Endothelial cell of umbilical vein (primary cell): ENCODE measurements around the gene SMPD1. TPM values are rescaled to one million over a fixed set of nuclear protein-coding genes. Genes with fewer than 3 reads are reported as not detected.

Source experiments
- BruUV-seq: library from RNA; stranded (reverse); fragments of 400-500 nt; replicated peaks from 2 replicates; lab custom pipeline; 2021; lab: Mats Ljungman, UMichigan
- CTCF ChIA-PET: fragments of 300-600, 350-600 bp; sonication (Branson Sonifier 250); formaldehyde crosslinking; loops from one replicate; lab custom pipeline; 2021; ENCODE audit warnings: antibody characterized with exemption, inconsistent platforms; lab: Charles Lee
- POLR2A ChIA-PET: fragments of 300-600, 350-600 bp; sonication (Branson Sonifier 250); formaldehyde crosslinking; loops from one replicate; lab custom pipeline; 2021; ENCODE audit warnings: antibody characterized with exemption, inconsistent platforms; lab: Charles Lee
- DNase-seq: peaks from one replicate; pipeline ENCODE4 v3.0.0-alpha.2; 2011; ENCODE audit warnings: low read depth, low spot score
- FAIRE-seq: peaks from 2 replicates; lab custom pipeline; 2011; peaks lifted over from hg19 to GRCh38; lab: Jason Lieb, UNC
- H2AFZ ChIP-seq: 2 replicates; pipeline ENCODE4 v1.6.0; 2012; ENCODE audit warnings: low read depth, low read length, control low read depth, inconsistent platforms
- H3K27ac ChIP-seq: 2 replicates; pipeline ENCODE4 v1.5.1; 2011; ENCODE audit warnings: low read depth, mild to moderate bottlenecking, control low read depth, low read length, moderate library complexity; ENCODE audit not compliant: insufficient read depth
- H3K27me3 ChIP-seq, 2 experiments: 2 replicates each; pipeline versions ENCODE4 v1.6.0 to v1.6.1; 2011; ENCODE audit warnings: low read length in 2 of 2, mixed read lengths in 1 of 2; ENCODE audit not compliant: control insufficient read depth in 2 of 2, insufficient read depth in 2 of 2
- H3K36me3 ChIP-seq, 2 experiments: 2 replicates in 1 of 2; 3 replicates in 1 of 2; pipeline ENCODE4 v1.5.1; 2011; ENCODE audit warnings: low read length in 2 of 2, mild to moderate bottlenecking in 1 of 2, moderate library complexity in 1 of 2; ENCODE audit not compliant: control insufficient read depth in 2 of 2, insufficient read depth in 2 of 2; ENCODE audit errors: extremely low read depth in 1 of 2
- H3K4me1 ChIP-seq: 3 replicates; pipeline ENCODE4 v1.5.1; 2011; ENCODE audit warnings: mild to moderate bottlenecking, low read length; ENCODE audit not compliant: control insufficient read depth, insufficient read depth; ENCODE audit errors: extremely low read depth
- H3K4me2 ChIP-seq: 2 replicates; pipeline ENCODE4 v1.6.1; 2011; ENCODE audit warnings: low read length, control low read depth, mixed read lengths; ENCODE audit not compliant: insufficient read depth
- H3K4me3 ChIP-seq, 3 experiments: fragments of 200-600 bp in 1 of 3; sonication (generic), shearing (Covaris generic) in 1 of 3; replicated peaks in 1 of 3; 2 replicates each; pipeline ENCODE4 v1.5.1; 2011 to 2016; ENCODE audit warnings: control low read depth in 3 of 3, low read length in 3 of 3, mild to moderate bottlenecking in 2 of 3, inconsistent platforms in 1 of 3, low read depth in 1 of 3, moderate library complexity in 1 of 3; ENCODE audit not compliant: insufficient read depth in 1 of 3
- H3K79me2 ChIP-seq: 2 replicates; pipeline ENCODE4 v1.6.0; 2012; ENCODE audit warnings: low read length, inconsistent platforms; ENCODE audit not compliant: control insufficient read depth, insufficient read depth
- H3K9ac ChIP-seq: replicated peaks from 2 replicates; pipeline ENCODE3; 2011; ENCODE audit warnings: low read length, control low read depth; ENCODE audit not compliant: insufficient read depth; ENCODE audit errors: extremely low read depth
- H3K9me1 ChIP-seq: replicated peaks from 3 replicates; pipeline ENCODE4 v1.6.0; 2011; ENCODE audit warnings: mild to moderate bottlenecking, low read length; ENCODE audit not compliant: control insufficient read depth, insufficient read depth; ENCODE audit errors: extremely low read depth
- H3K9me3 ChIP-seq: replicated peaks from 2 replicates; pipeline ENCODE4 v1.5.1; 2012; ENCODE audit warnings: low read length, inconsistent platforms; ENCODE audit not compliant: control insufficient read depth, insufficient read depth
- H4K20me1 ChIP-seq: replicated peaks from 2 replicates; pipeline ENCODE3; 2011; ENCODE audit warnings: mild to moderate bottlenecking, low read length; ENCODE audit not compliant: control insufficient read depth, insufficient read depth; ENCODE audit errors: extremely low read depth
- EZH2 ChIP-seq: IDR thresholded peaks from 2 replicates; pipeline ENCODE4 v1.6.1; 2012; ENCODE audit warnings: borderline replicate concordance, low read depth, mild to moderate bottlenecking, moderate library complexity, low read length, inconsistent platforms; ENCODE audit not compliant: severe bottlenecking
- FOS ChIP-seq: IDR thresholded peaks from 2 replicates; pipeline ENCODE4 v1.6.1; 2011; ENCODE audit warnings: mild to moderate bottlenecking, low read length, moderate library complexity, borderline replicate concordance; ENCODE audit not compliant: insufficient read depth
- GATA2 ChIP-seq: IDR thresholded peaks from 2 replicates; pipeline ENCODE4 v1.7.0; 2011; ENCODE audit warnings: low read depth, mild to moderate bottlenecking, moderate library complexity, mixed read lengths, low read length; ENCODE audit not compliant: insufficient read length, insufficient read depth
- JUN ChIP-seq: IDR thresholded peaks from 2 replicates; pipeline ENCODE4 v1.6.1; 2011; ENCODE audit warnings: borderline replicate concordance, low read depth; ENCODE audit not compliant: insufficient read length, insufficient read depth
- MYC ChIP-seq: IDR thresholded peaks from one replicate; pipeline ENCODE4 v1.6.1; 2011; ENCODE audit warnings: mild to moderate bottlenecking, low read depth, low read length
- POLR2A ChIP-seq: IDR thresholded peaks from 2 replicates; pipeline ENCODE4 v1.6.1; 2012; ENCODE audit warnings: low read depth, mild to moderate bottlenecking, control low read depth, low read length
- POLR2AphosphoS5 ChIP-seq: IDR thresholded peaks from 2 replicates; pipeline ENCODE4 v1.6.1; 2012; ENCODE audit warnings: low read depth, mild to moderate bottlenecking, control low read depth, low read length, moderate library complexity; ENCODE audit not compliant: insufficient read depth
- dilution Hi-C: fragments of 300-500 bp; cut with MboI; formaldehyde crosslinking; loops from one replicate; pipeline ENCODE4 v1.15.0; 2019; ENCODE audit warnings: low sequenced_read_pairs; ENCODE audit not compliant: extremely low pct_ligation_motif_present
- intact Hi-C: fragments of 100-400 bp; cut with micrococcal nuclease; formaldehyde crosslinking; loops from one replicate; pipeline ENCODE4 v1.10.0; 2022
- polyA plus RNA-seq, 4 experiments: library from polyadenylated mRNA; depleted of rRNA in 3 of 4; stranded (reverse) in 3 of 4; unstranded in 1 of 4; fragments of >200 nt; gene quantifications; 2 replicates each; pipeline versions ENCODE4 v1.2.1 to v1.2.3, GENCODE V29; 2011 to 2012; ENCODE audit warnings: missing spikeins in 1 of 4
- total RNA-seq: library from RNA; stranded (reverse); gene quantifications from 2 replicates; pipeline ENCODE4 v1.2.3, GENCODE V29; 2021
- TF ChIP-seq, protein P1 (sequence below), 2 donors: IDR thresholded peaks; 1 replicate in 1 of 2; 2 replicates in 1 of 2; pipeline ENCODE4 v1.5.1; 2011; ENCODE audit warnings: low read length in 2 of 2, mild to moderate bottlenecking in 2 of 2, moderate library complexity in 2 of 2, control low read depth in 1 of 2, inconsistent platforms in 1 of 2, low read depth in 1 of 2; ENCODE audit not compliant: insufficient read depth in 1 of 2; ENCODE audit errors: extremely low read depth in 1 of 2
- TF ChIP-seq, protein P2 (sequence below): IDR thresholded peaks from 2 replicates; pipeline ENCODE4 v1.6.1; 2011; ENCODE audit not compliant: insufficient read depth, insufficient read length

SMPD1 gene
- total and polyA plus RNA-seq, 2 donors (not counting 3 experiments of a cell fraction or from before 2014, with no cell fraction given) = 58.9 to 93.6 TPM

DNA sequence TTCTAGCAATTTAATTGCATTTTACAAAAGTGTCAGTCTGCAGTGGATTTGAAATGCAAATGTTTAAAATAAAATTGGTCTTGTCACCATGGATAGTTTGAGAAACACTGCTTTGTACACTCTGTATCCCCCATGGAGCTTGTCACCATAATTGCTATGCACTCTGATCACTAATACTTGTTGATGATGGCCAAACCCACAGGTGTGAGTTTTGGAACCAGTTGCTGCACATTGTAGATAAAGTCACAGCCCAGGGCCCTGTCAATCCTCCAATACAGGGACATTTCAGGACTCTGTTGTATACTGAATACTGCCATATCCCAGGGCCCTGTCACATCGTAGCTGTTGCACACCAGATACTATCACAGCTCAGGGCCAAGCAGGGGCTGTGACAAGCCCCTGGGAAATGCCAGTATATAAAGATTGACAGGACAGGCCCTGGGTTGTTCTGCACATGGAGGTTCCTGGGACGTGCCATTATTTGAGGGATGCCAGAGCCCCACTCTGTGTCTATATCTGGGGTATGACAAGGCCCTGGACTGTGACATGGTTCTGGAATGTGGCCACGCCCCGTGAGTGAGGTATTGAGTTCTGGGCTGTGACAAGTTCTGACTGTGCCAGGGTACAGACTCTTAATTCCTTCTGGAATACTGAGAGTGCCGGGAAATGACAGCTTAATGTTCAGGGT is 27.9 kb upstream of the SMPD1 start:
- Histone ChIP-seq H3K27ac (no peak overlapping the region), H3K4me3 (no peak overlapping the region), H4K20me1 (no peaks in the 10 kb centered on the region), H3K4me2 (no peak overlapping the region), H3K79me2 (no peaks in the 10 kb centered on the region), H3K36me3 (no peaks in the 10 kb centered on the region), H3K4me1 (no peaks in the 10 kb centered on the region), H2AFZ (no peak overlapping the region), H3K9me1 (no peaks in the 10 kb centered on the region), H3K9ac (no peak overlapping the region), H3K27me3 (no peaks in the 10 kb centered on the region), H3K9me3 (no peaks in the 10 kb centered on the region)
- intact Hi-C loops (no loop called here), dilution Hi-C loops (no loop called here)
- no TSS peak for BruUV-seq
- no peak for DNase-seq
- TF ChIP-seq JUN (no peak), GATA2 (no peak)
- POLR2A ChIA-PET = no interaction called here
- CTCF ChIA-PET = interaction anchor here (0.7 to 5.2 kb wide), 84 partner anchors 8 to 886 kb away, joined by 3 to 167 read pairs (median 5); partner anchors contain the start of genes APBB1, CAVIN3, CNGA4 and FHIP1B
- no peak for FAIRE-seq

DNA sequence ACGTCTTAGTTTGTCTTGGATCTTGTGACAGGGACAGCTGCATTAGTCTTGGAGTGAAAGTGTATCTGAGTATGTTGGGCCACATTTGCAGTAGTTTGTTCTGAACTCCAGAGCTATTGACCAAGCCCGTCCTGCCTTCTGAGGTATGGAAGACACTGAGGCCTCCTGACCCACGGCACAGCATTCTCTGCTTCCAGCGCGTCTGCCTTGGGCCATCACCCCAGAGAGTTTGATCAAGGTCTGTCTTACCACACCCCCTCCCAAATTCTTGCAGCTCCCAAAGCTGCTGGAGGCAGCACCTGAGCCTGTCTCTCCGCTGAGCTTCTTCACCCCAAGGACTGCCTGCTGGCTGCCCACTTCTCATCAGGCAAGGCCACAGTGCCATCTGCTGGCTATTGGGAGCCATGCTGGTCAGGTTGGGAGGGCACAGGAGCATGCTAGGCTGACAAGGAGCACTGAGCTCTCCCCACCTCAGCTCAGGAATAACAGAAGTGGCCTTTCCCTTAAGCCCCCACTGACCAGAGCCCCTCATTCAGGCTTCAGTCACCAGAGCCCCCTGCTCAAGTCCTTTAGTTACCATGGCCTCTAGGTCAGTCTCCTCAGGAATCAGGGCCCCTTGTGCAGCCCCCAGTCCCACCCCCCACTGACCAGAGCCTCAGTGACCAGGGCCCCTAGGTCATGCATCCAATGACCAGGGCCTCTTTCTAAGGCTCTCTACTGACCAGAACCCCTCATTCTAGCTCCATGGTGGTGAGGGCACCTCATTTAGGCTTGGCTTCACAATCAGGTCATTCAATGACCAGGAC is 27.2 kb upstream of the SMPD1 start:
- H3K4me1 ChIP-seq = no peaks in the 10 kb centered on the region
- no peak overlapping the region for H3K4me3 ChIP-seq
- dilution Hi-C loops (no loop called here), intact Hi-C loops (loop anchor here (1.0 kb wide), 3 partner anchors 65 to 340 kb away; no protein-coding TSS in a partner anchor)
- CTCF ChIA-PET = interaction anchor here (0.5 to 5.2 kb wide), 91 partner anchors 9 to 1739 kb away, joined by 3 to 167 read pairs (median 5); partner anchors contain the start of genes APBB1, CAVIN3, CNGA4 and FHIP1B
- no peak for TF ChIP-seq JUN
- TF ChIP-seq, protein P1, sequence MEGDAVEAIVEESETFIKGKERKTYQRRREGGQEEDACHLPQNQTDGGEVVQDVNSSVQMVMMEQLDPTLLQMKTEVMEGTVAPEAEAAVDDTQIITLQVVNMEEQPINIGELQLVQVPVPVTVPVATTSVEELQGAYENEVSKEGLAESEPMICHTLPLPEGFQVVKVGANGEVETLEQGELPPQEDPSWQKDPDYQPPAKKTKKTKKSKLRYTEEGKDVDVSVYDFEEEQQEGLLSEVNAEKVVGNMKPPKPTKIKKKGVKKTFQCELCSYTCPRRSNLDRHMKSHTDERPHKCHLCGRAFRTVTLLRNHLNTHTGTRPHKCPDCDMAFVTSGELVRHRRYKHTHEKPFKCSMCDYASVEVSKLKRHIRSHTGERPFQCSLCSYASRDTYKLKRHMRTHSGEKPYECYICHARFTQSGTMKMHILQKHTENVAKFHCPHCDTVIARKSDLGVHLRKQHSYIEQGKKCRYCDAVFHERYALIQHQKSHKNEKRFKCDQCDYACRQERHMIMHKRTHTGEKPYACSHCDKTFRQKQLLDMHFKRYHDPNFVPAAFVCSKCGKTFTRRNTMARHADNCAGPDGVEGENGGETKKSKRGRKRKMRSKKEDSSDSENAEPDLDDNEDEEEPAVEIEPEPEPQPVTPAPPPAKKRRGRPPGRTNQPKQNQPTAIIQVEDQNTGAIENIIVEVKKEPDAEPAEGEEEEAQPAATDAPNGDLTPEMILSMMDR (IDR thresholded peaks at IDR 0.05; ENCODE audit: extremely low read depth in 1 of 2, insufficient read depth in 1 of 2, low read depth in 1 of 2, low read length in 2 of 2) = peak; percentile 88 to 97
- TF ChIP-seq, protein P2, sequence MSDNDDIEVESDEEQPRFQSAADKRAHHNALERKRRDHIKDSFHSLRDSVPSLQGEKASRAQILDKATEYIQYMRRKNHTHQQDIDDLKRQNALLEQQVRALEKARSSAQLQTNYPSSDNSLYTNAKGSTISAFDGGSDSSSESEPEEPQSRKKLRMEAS = no peak
- TF ChIP-seq FOS = no peak
- TF ChIP-seq MYC = no peak
- no peak for TF ChIP-seq GATA2
- TF ChIP-seq POLR2A = no peak
- no peak for TF ChIP-seq POLR2AphosphoS5
- TF ChIP-seq EZH2 = no peak
- H3K27ac ChIP-seq = no peak overlapping the region
- no peak overlapping the region for H3K4me2 ChIP-seq
- H3K9me1 ChIP-seq = no peaks in the 10 kb centered on the region
- no peaks in the 10 kb centered on the region for H3K79me2 ChIP-seq
- no peak overlapping the region for H3K9ac ChIP-seq
- no peaks in the 10 kb centered on the region for H4K20me1 ChIP-seq
- DNase-seq (peak; percentile 72), FAIRE-seq (peak; percentile 92)
- H3K36me3 ChIP-seq = no peaks in the 10 kb centered on the region
- no peaks in the 10 kb centered on the region for H3K27me3 ChIP-seq
- POLR2A ChIA-PET = no interaction called here
- no peaks in the 10 kb centered on the region for H3K9me3 ChIP-seq
- H2AFZ ChIP-seq = no peak overlapping the region
- BruUV-seq = no TSS peak
